ENCODE data around the gene TMEM247.

GRCh38 chr2:46448111-46448510, 31.3 kb upstream of the TMEM247 start:
- TF ChIP-seq, protein P1, sequence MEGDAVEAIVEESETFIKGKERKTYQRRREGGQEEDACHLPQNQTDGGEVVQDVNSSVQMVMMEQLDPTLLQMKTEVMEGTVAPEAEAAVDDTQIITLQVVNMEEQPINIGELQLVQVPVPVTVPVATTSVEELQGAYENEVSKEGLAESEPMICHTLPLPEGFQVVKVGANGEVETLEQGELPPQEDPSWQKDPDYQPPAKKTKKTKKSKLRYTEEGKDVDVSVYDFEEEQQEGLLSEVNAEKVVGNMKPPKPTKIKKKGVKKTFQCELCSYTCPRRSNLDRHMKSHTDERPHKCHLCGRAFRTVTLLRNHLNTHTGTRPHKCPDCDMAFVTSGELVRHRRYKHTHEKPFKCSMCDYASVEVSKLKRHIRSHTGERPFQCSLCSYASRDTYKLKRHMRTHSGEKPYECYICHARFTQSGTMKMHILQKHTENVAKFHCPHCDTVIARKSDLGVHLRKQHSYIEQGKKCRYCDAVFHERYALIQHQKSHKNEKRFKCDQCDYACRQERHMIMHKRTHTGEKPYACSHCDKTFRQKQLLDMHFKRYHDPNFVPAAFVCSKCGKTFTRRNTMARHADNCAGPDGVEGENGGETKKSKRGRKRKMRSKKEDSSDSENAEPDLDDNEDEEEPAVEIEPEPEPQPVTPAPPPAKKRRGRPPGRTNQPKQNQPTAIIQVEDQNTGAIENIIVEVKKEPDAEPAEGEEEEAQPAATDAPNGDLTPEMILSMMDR (IDR thresholded peaks at IDR 0.05; ENCODE audit: low read depth, low read length, missing input control), result no peak
- TF ChIP-seq NR2F2 (IDR thresholded peaks at IDR 0.05) (no peak), REST (IDR thresholded peaks at IDR 0.05) (no peak)
